Measurements from ENCODE around the gene TMEM132E. TPM values are rescaled to one million over a fixed set of nuclear protein-coding genes. Genes with fewer than 3 reads are reported as not detected.

The TMEM132E gene
- total and polyA plus RNA-seq, 2 experiments from 2014 or later: 0.16 to 0.45 TPM

GRCh38 chr17:34644941-34645550, 65.7 kb downstream of the TMEM132E start (continued):
- TF ChIP-seq ZNF462 (CRISPR knock-in tag; IDR thresholded peaks at IDR 0.05) (no peak), CREB1 (CRISPR knock-in tag; IDR thresholded peaks at IDR 0.05; ENCODE audit: low read depth) (no peak), POLR2AphosphoS5 (IDR thresholded peaks at IDR 0.05; ENCODE audit: low read depth) (no peak), REST (IDR thresholded peaks at IDR 0.05; ENCODE audit: unreplicated experiment) (no peak), ZNF331 (CRISPR knock-in tag; IDR thresholded peaks at IDR 0.05; ENCODE audit: low read depth) (no peak), ZNF114 (CRISPR knock-in tag; IDR thresholded peaks at IDR 0.05) (no peak)
